A673 (cell line): ENCODE data around the gene HBP1. TPM values are rescaled to one million over a fixed set of nuclear protein-coding genes. Genes with fewer than 3 reads are reported as not detected.

Experiments used
- BruUV-seq: library from RNA; stranded (reverse); fragments of 400-500 nt; replicated peaks from 2 replicates; lab custom pipeline; 2021; lab: Mats Ljungman, UMichigan
- CTCF ChIA-PET: fragments of 300-600 bp; sonication (Branson Sonifier 250); formaldehyde crosslinking; loops from one replicate; lab custom pipeline; 2022; ENCODE audit warnings: antibody characterized with exemption; lab: Charles Lee
- POLR2A ChIA-PET: fragments of 300-600 bp; sonication (Branson Sonifier 250); formaldehyde crosslinking; loops from one replicate; lab custom pipeline; 2022; ENCODE audit warnings: antibody characterized with exemption; ENCODE audit not compliant: low non-redundant PET; lab: Charles Lee
- DNase-seq: peaks from one replicate; pipeline ENCODE4 v3.0.0-alpha.2; 2015; ENCODE audit warnings: low spot score
- H3K27ac ChIP-seq: fragments of 200-600 bp; sonication (generic); 2 replicates; pipeline ENCODE4 v1.5.1; 2016; ENCODE audit warnings: mixed run types, low read depth, mild to moderate bottlenecking, mixed read lengths, antibody characterized with exemption, low read length; ENCODE audit not compliant: poor library complexity, severe bottlenecking
- H3K27me3 ChIP-seq: fragments of 200-600 bp; sonication (generic); replicated peaks from 2 replicates; pipeline ENCODE4 v1.6.1; 2017; ENCODE audit warnings: mixed run types, low read depth, mild to moderate bottlenecking, mixed read lengths, antibody characterized with exemption, low read length; ENCODE audit not compliant: insufficient read depth, poor library complexity
- H3K36me3 ChIP-seq: fragments of 200-600 bp; sonication (generic); 2 replicates; pipeline ENCODE4 v1.6.1; 2016; ENCODE audit warnings: mixed run types, mild to moderate bottlenecking, mixed read lengths, antibody characterized with exemption, low read length; ENCODE audit not compliant: insufficient read depth, poor library complexity, severe bottlenecking
- H3K4me1 ChIP-seq: fragments of 200-600 bp; sonication (generic); 2 replicates; pipeline ENCODE4 v1.6.1; 2017; ENCODE audit warnings: mixed run types, mild to moderate bottlenecking, mixed read lengths, antibody characterized with exemption, low read length; ENCODE audit not compliant: insufficient read depth, poor library complexity, severe bottlenecking
- H3K4me3 ChIP-seq: fragments of 200-600 bp; sonication (generic); 2 replicates; pipeline ENCODE4 v1.5.1; 2016; ENCODE audit warnings: low read depth, mixed run types, mild to moderate bottlenecking, mixed read lengths, low read length; ENCODE audit not compliant: poor library complexity, severe bottlenecking
- H3K9me3 ChIP-seq: fragments of 200-600 bp; sonication (generic); 2 replicates; pipeline ENCODE4 v1.6.1; 2016; ENCODE audit warnings: mixed run types, low read depth, mild to moderate bottlenecking, mixed read lengths, antibody characterized with exemption, low read length; ENCODE audit not compliant: poor library complexity, severe bottlenecking
- CTCF ChIP-seq: fragments of 300-800, 200-600 bp; sonication (generic); conservative IDR thresholded peaks from 2 replicates; pipeline ENCODE4 v1.5.1; 2017; ENCODE audit warnings: low read depth, mild to moderate bottlenecking, antibody characterized with exemption, low read length, moderate library complexity, mixed read lengths
- EZH2 ChIP-seq: fragments of 200-600 bp; sonication (generic); IDR thresholded peaks from 2 replicates; pipeline ENCODE4 v1.6.1; 2017; ENCODE audit warnings: borderline replicate concordance, low read depth, mild to moderate bottlenecking, mixed read lengths, antibody characterized with exemption, low read length; ENCODE audit not compliant: poor library complexity, severe bottlenecking
- intact Hi-C: fragments of 100-400 bp; cut with micrococcal nuclease; formaldehyde crosslinking; loops from one replicate; pipeline ENCODE4 v1.10.0; 2022; ENCODE audit not compliant: unreplicated experiment
- total RNA-seq: library from RNA; stranded (reverse); gene quantifications from 2 replicates; pipeline ENCODE4 v1.2.3, GENCODE V29; 2021

HBP1 gene
- total RNA-seq, 1 experiment from 2014 or later: 11.7 TPM

GRCh38 chr7:107145067-107145838 lies 23.6 kb upstream of the HBP1 start:
- Histone ChIP-seq H3K36me3 (no peaks in the 10 kb centered on the region), H3K4me3 (no peak overlapping the region), H3K4me1 (no peaks in the 10 kb centered on the region), H3K27me3 (no peaks in the 10 kb centered on the region), H3K27ac (no peak overlapping the region), H3K9me3 (no peaks in the 10 kb centered on the region)
- intact Hi-C loops: loop anchor here (10.0 kb wide), 1 partner anchor 730 kb away; no protein-coding TSS in a partner anchor
- ChIA-PET POLR2A (no interaction called here), CTCF (no interaction called here)
- no peak for TF ChIP-seq CTCF
- BruUV-seq: no TSS peak
- DNase-seq: no peak

- DNase-seq: peak; percentile 42
These were observed 21.1 kb upstream of the HBP1 start for GRCh38 chr7:107147464-107148393.

GRCh38 chr7:107148721-107149120 lies 20.1 kb upstream of the HBP1 start:
- intact Hi-C loops: loop anchor here (10.0 kb wide), 1 partner anchor 726 kb away; no protein-coding TSS in a partner anchor
- DNase-seq: no peak
- Histone ChIP-seq H3K27ac (no peak overlapping the region), H3K27me3 (no peaks in the 10 kb centered on the region), H3K9me3 (no peaks in the 10 kb centered on the region), H3K4me3 (no peak overlapping the region), H3K36me3 (no peaks in the 10 kb centered on the region), H3K4me1 (no peaks in the 10 kb centered on the region)
- BruUV-seq: no TSS peak
- ChIA-PET CTCF (no interaction called here), POLR2A (no interaction called here)
- TF ChIP-seq CTCF: no peak
- no peak for TF ChIP-seq EZH2

More at GRCh38 chr7:107147464-107148393, 21.1 kb upstream of the HBP1 start:
- no peak overlapping the region for H3K27ac ChIP-seq
- no peaks in the 10 kb centered on the region for H3K27me3 ChIP-seq
- H3K36me3 ChIP-seq: no peaks in the 10 kb centered on the region
- H3K9me3 ChIP-seq: no peaks in the 10 kb centered on the region
- no peaks in the 10 kb centered on the region for H3K4me1 ChIP-seq
- no peak overlapping the region for H3K4me3 ChIP-seq
- ChIA-PET POLR2A (no interaction called here), CTCF (interaction anchor here (0.6 to 1.7 kb wide), 4 partner anchors 36 to 731 kb away, joined by 4 to 7 read pairs (median 6); no protein-coding TSS in a partner anchor)
- TF ChIP-seq EZH2: no peak
- TF ChIP-seq CTCF: peak; percentile 77
- intact Hi-C loops: loop anchor here (10.0 kb wide), 1 partner anchor 727 kb away; no protein-coding TSS in a partner anchor
- no TSS peak for BruUV-seq
